RPMI7951 (cell line): ENCODE data around the gene TLE3. TPM values are rescaled to one million over a fixed set of nuclear protein-coding genes. Genes with fewer than 3 reads are reported as not detected.

Experiments
- DNase-seq: peaks from one replicate; pipeline ENCODE4 v3.0.0-alpha.2; 2012; ENCODE audit warnings: low read depth
- total RNA-seq: library from RNA; depleted of rRNA; stranded (reverse); fragments of >200 nt; shearing (Covaris generic); gene quantifications from 2 replicates; pipeline ENCODE4 v1.2.3, GENCODE V29; 2014

The TLE3 gene
- total RNA-seq, 1 experiment from 2014 or later = 20.4 TPM

DNA sequence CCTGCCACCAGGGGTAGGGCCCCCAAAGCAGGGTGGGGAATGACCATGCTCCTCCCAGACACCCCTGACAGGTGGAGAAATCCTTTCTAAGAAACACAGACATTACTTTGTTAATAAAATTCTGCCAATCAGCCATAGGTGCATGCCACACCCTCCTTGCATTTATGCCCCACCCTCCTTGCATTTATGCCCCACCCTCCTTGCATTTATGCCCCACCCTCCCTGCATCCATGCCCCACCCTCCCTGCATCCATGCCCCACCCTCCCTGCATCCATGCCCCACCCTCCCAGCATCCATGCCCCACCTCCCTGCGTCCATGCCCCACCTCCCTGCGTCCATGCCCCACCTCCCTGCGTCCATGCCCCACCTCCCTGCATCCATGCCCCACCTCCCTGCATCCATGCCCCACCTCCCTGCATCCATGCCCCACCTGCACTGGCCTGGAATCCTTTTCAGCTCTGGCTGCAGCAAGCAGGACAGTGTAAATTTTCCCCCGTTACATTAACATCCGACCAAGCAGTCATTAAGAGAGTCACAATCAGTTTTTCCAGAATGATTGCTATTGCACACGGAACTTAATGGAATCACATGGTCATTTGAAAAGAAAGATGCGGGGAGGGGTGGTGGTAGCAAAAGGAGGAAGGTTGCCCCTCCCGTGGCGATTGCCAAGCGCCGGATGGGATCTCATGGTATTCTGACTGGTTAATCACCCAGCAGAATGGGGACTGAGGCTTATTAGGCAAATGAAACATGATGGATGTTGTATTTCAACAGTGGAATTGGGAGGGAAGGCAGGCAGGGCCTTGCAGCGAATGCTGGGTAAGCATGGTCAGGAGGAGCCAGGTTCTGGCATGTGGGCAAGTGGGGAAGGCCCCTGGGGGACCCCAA lies 91.2 kb downstream of the TLE3 start:
- DNase-seq = no peak

DNA sequence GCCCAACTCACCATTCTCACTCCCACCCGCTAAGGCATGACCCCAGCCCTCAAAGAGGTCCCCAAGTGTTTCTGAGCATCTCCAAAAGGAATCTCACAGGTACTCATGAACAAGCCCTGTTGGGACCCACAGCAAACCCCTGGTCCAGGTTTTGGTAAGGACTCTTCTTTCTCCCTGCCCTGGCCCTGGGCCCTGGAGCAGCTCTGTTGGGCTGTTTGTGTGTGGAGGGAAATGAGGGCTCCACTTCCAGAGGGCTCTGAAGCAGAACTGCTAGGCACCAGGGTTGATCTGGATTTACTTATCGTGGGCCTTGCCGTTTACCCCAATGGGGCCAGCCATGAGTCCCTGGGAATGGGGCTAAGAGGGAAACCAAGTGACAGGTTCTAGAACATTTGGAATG lies 92.9 kb downstream of the TLE3 start:
- no peak for DNase-seq

DNA sequence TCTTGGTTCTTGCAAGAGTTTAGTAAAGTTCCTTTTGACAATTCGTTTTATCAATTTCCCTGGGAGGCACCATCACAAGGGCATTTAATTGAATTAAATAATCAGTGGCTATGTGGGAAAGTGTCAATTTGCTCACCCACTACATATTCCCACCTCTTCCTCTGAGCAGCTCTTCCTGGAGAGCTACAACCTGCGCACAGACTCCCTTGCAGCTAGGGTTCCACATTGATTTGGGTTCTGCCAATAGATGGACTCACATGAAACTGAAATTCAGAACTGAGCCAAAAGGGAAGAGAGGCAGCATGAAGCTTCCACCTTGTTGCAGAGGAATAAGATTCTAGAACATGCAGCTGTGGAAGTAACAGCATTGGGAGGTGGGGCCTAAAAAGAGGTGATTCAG lies 94.8 kb downstream of the TLE3 start:
- DNase-seq = no peak

DNA sequence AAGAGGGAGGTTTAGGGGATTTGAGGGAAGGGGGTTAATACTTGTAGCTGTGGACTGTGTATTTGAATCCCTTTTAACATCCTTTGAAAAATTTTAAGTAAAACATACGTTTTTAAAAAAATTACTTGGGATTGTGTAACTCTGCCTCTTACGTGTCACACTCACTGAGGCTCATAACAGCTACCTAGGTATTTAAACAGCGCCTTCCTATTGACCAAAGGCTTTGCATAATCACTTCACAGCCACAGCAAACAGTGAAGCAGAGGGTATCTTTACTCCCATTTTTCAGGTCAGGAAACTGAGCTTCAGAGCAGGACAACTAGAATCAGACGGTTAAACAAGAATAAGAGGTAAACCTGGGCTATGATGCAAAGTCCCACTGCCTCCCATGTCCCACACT lies 95.9 kb downstream of the TLE3 start:
- no peak for DNase-seq

DNA sequence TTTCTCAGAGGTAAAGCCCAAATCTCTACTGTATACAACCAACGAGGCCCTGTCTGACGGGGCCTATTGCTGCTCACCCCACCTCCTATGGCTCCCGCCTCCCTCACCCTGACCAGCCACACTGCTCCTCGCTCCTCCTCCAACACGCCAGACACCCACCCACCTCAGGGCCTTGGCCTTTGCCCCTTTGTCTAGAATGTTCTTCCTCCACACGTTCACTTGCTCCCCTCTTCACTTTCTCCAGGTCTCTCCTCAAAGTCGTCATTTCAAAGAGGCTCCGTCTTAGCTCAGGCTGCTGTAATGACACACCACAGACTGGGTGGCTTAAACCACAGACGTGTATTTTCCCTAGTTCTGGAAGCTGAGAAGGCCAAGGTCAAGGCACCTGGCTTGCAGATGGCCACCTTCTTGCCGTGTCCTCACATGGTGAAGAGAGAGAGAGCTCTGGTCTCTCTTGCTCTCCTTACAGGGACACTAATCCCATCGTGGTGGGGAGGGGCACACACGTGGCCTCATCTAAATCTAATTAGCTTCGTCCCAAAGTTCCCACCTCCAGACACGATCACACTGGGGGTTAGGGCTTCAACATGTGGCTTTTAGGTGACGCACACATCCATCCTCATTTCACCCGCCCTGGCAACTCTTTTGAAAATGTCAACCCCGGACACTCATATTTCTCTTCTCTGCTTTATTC lies 98.2 kb downstream of the TLE3 start:
- no peak for DNase-seq

DNA sequence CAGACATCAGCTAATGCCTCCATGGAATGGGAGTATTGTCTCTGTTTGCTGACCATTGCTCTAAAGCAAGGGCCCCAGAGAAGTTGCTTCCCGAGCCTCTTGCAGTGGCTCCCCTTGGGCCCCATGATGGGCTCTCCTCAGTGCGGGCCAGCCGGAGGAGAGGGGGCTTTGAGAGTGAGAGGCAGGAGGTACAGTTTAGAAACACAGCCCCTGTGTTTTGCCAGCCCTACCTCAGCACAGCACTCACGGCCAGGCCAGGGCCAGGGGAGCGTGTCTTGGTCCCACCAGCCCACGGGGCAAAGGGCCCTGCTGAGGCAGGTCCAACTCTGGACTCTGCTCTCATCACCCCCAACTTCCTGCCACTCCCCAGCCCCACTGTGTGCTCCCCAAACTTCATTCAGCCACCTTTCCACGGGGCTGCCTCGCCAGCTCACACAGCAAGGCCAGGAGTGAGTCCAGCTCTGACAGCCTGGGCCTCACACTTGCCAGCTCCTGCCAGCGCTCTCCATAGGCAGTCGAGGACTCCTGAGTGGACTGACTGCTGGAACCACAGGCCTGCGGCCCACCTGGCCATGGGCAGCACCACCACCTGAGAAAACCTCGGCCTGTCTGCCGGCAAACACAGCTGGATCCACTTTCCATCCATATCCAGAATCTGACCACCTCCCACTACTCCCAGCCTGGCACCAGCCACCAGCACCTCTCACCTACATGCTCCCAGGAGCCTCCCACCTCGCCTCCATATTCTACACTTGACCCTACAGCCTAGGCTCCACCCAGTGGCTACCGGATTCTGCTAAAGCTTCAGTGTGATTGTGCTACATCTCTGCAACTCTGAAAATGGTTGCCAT lies 99.0 kb downstream of the TLE3 start:
- DNase-seq = no peak

DNA sequence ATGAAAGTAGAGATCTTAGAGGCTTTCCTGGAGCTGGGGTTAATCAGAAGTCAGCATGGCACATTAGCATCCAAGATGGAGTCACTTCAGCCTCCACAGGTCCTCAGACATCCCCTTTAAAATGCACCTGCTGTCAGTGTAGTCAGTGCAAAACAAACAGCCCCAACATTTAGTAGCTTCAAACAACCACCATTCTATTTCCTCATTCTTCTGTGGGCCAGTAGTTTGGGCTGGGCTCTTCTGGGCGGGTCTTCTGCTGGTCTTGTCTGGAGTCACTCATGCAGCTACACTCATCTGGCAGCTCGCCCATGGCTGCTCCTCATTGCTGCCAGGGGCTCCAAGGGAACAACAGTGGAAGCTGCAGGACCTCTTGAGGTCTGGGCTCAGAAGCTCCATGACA lies 99.9 kb downstream of the TLE3 start:
- DNase-seq = peak; percentile 76
